GM12892 (cell line): ENCODE results near the gene AMOTL1.

ENCODE experiments used
- POLR2A ChIP-seq: IDR thresholded peaks from 2 replicates; pipeline ENCODE4 v1.6.1; 2011; ENCODE audit warnings: low read depth, low read length, control low read depth
- POLR2AphosphoS5 ChIP-seq: IDR thresholded peaks from 2 replicates; pipeline ENCODE4 v1.6.1; 2011; ENCODE audit warnings: low read depth, low read length, control low read depth
- TAF1 ChIP-seq: IDR thresholded peaks from 2 replicates; pipeline ENCODE4 v1.6.1; 2011; ENCODE audit warnings: low read depth, mild to moderate bottlenecking, control low read depth, low read length, borderline replicate concordance

- TF ChIP-seq POLR2A (no peak), TAF1 (no peak), POLR2AphosphoS5 (no peak)
These were observed 108.7 kb downstream of the AMOTL1 start for GRCh38 chr11:94876645-94877442.
